Measurements from ENCODE around the gene RBM18. TPM values are rescaled to one million over a fixed set of nuclear protein-coding genes. Genes with fewer than 3 reads are reported as not detected.

The RBM18 gene
- total RNA-seq, 4 donors from 2014 or later, result 10.1 to 14.6 (median 13.3) TPM

- 14% methylated on average over 13 of the region's 13 CpGs for whole genome bisulfite sequencing
- no peak for TF ChIP-seq CTCF (IDR thresholded peaks at IDR 0.05)
- TF ChIP-seq POLR2A (IDR thresholded peaks at IDR 0.05; ENCODE audit: low read depth), result no peak
- TF ChIP-seq EP300 (IDR thresholded peaks at IDR 0.05), result no peak
- peak overlapping the region; percentile 89 to 92 (median 90) for H3K27ac ChIP-seq (replicated peaks in 1 of 4)
- H3K4me3 ChIP-seq, result peak overlapping the region; percentile 68 to 87 (median 72)
- no peaks in the 10 kb centered on the region for H3K27me3 ChIP-seq
- no peaks in the 10 kb centered on the region for H3K9me3 ChIP-seq
- no peak for DNase-seq (ENCODE audit: extremely low spot score)
- intact Hi-C loops (cut with DNase I), result loop anchor here (5.0 to 10.0 kb wide), 3 partner anchors 83 to 561 kb away; partner anchors contain the start of genes PDCL and TTLL11
- H3K4me1 ChIP-seq, result peaks cover 46 to 61% (median 51%) of the 10 kb centered on the region in 4 donors
- H3K36me3 ChIP-seq, result peaks cover 7 to 28% (median 21%) of the 10 kb centered on the region in 4 donors
Observed at GRCh38 chr9:122263699-122264349, 816 bp downstream of the RBM18 start.

GRCh38 chr9:122262073-122262472, 2.6 kb downstream of the RBM18 start:
- intact Hi-C loops (cut with DNase I), result loop anchor here (5.0 to 10.0 kb wide), 3 partner anchors 85 to 563 kb away; partner anchors contain the start of genes PDCL and TTLL11
- H3K4me3 ChIP-seq, result no peak overlapping the region
- DNase-seq (ENCODE audit: extremely low spot score), result no peak
- 93% methylated on average over 1 of the region's 1 CpG for WGBS
- H3K9me3 ChIP-seq, result no peaks in the 10 kb centered on the region
- peaks cover 46 to 55% (median 48%) of the 10 kb centered on the region in 4 donors for H3K4me1 ChIP-seq
- H3K27ac ChIP-seq (replicated peaks in 1 of 4), result peak overlapping the region; percentile 28 to 92 (median 46)
- no peaks in the 10 kb centered on the region for H3K27me3 ChIP-seq
- peaks cover 7 to 40% (median 35%) of the 10 kb centered on the region in 4 donors for H3K36me3 ChIP-seq
- TF ChIP-seq POLR2A (IDR thresholded peaks at IDR 0.05; ENCODE audit: low read depth), result no peak
- no peak for TF ChIP-seq POLR2AphosphoS5 (IDR thresholded peaks at IDR 0.05)
- no peak for TF ChIP-seq EP300 (IDR thresholded peaks at IDR 0.05)
- no peak for TF ChIP-seq CTCF (IDR thresholded peaks at IDR 0.05)

GRCh38 chr9:122261469-122261881, 3.2 kb downstream of the RBM18 start:
- Histone ChIP-seq H3K4me3 (no peak overlapping the region), H3K9me3 (no peaks in the 10 kb centered on the region), H3K36me3 (peaks cover 7 to 43% (median 39%) of the 10 kb centered on the region in 4 donors), H3K27ac (replicated peaks in 1 of 4) (peak overlapping the region; percentile 28 to 92 (median 46)), H3K4me1 (peaks cover 42 to 54% (median 46%) of the 10 kb centered on the region in 4 donors), H3K27me3 (no peaks in the 10 kb centered on the region)
- intact Hi-C loops (cut with DNase I), result loop anchor here (5.0 to 10.0 kb wide), 3 partner anchors 86 to 563 kb away; partner anchors contain the start of genes PDCL and TTLL11
- no peak for DNase-seq (ENCODE audit: extremely low spot score)
- WGBS, result 44% methylated on average over 1 of the region's 1 CpG
- TF ChIP-seq POLR2AphosphoS5 (IDR thresholded peaks at IDR 0.05), result peak; percentile 25 to 43
- no peak for TF ChIP-seq POLR2A (IDR thresholded peaks at IDR 0.05; ENCODE audit: low read depth)

GRCh38 chr9:122258886-122259415, 5.7 kb downstream of the RBM18 start:
- DNase-seq (ENCODE audit: extremely low spot score), result no peak
- H3K4me3 ChIP-seq, result no peak overlapping the region
- TF ChIP-seq EP300 (IDR thresholded peaks at IDR 0.05) (no peak), POLR2A (IDR thresholded peaks at IDR 0.05; ENCODE audit: low read depth) (no peak), CTCF (IDR thresholded peaks at IDR 0.05) (no peak), POLR2AphosphoS5 (IDR thresholded peaks at IDR 0.05) (no peak)
- no peak overlapping the region for H3K27ac ChIP-seq (replicated peaks in 1 of 4)
- peaks cover 7 to 61% (median 50%) of the 10 kb centered on the region in 4 donors for H3K36me3 ChIP-seq
- WGBS, result 89% methylated on average over 2 of the region's 2 CpGs
- H3K4me1 ChIP-seq, result peaks cover 31 to 38% (median 34%) of the 10 kb centered on the region in 4 donors
- no peaks in the 10 kb centered on the region for H3K27me3 ChIP-seq
- intact Hi-C loops (cut with DNase I), result no loop called here
- H3K9me3 ChIP-seq, result no peaks in the 10 kb centered on the region

GRCh38 chr9:122256206-122256605, 8.4 kb downstream of the RBM18 start:
- Histone ChIP-seq H3K4me3 (no peak overlapping the region), H3K4me1 (peaks cover 14 to 20% (median 15%) of the 10 kb centered on the region in 4 donors), H3K36me3 (peaks cover 12 to 80% (median 66%) of the 10 kb centered on the region in 4 donors), H3K27ac (replicated peaks in 1 of 4) (no peak overlapping the region), H3K9me3 (no peaks in the 10 kb centered on the region), H3K27me3 (no peaks in the 10 kb centered on the region)
- no peak for DNase-seq (ENCODE audit: extremely low spot score)
- WGBS, result 93% methylated on average over 5 of the region's 5 CpGs
- TF ChIP-seq EP300 (IDR thresholded peaks at IDR 0.05) (no peak), POLR2AphosphoS5 (IDR thresholded peaks at IDR 0.05) (no peak), CTCF (IDR thresholded peaks at IDR 0.05) (no peak), POLR2A (IDR thresholded peaks at IDR 0.05; ENCODE audit: low read depth) (no peak)
- intact Hi-C loops (cut with DNase I), result no loop called here

Data from esophagus muscularis mucosa (tissue), 4 donors.